HepG2 (cell line): ENCODE results near the gene C1orf159. TPM values are rescaled to one million over a fixed set of nuclear protein-coding genes. Genes with fewer than 3 reads are reported as not detected.

Experiments
- ARID2 ChIP-seq: sonication (generic); formaldehyde crosslinking; IDR thresholded peaks from 2 replicates; pipeline ENCODE4 v1.8.1; 2022; ENCODE audit warnings: mild to moderate bottlenecking, missing genetic modification reagents, borderline replicate concordance
- ATRX ChIP-seq: sonication (generic); formaldehyde crosslinking; IDR thresholded peaks from 2 replicates; pipeline ENCODE4 v1.4.0; 2020; ENCODE audit warnings: missing genetic modification reagents, borderline replicate concordance
- EP300 ChIP-seq, 3 experiments: sonication (generic) in 1 of 3; formaldehyde crosslinking in 1 of 3; IDR thresholded peaks; 2 replicates each; pipeline versions ENCODE4 v1.5.1 to v1.6.1; 2011 to 2020; ENCODE audit warnings: low read depth in 2 of 3, low read length in 2 of 3, borderline replicate concordance in 1 of 3, improper control_type of control experiment in 1 of 3, mild to moderate bottlenecking in 1 of 3, missing genetic modification reagents in 1 of 3, moderate library complexity in 1 of 3
- KDM6A ChIP-seq: IDR thresholded peaks from 2 replicates; pipeline ENCODE4 v1.6.1; 2016; ENCODE audit warnings: low read depth
- RAD51 ChIP-seq: fragments of 450-650 bp; IDR thresholded peaks from 2 replicates; pipeline ENCODE4 v1.6.1; 2016; ENCODE audit warnings: borderline replicate concordance
- RBM39 ChIP-seq: fragments of 200-400 bp; formaldehyde crosslinking; IDR thresholded peaks from one replicate; pipeline ENCODE4 v1.6.1; 2018; ENCODE audit warnings: antibody characterized with exemption, mild to moderate bottlenecking, low read depth, low read length; ENCODE audit not compliant: poor library complexity, severe bottlenecking
- REPIN1 ChIP-seq: sonication (generic); formaldehyde crosslinking; IDR thresholded peaks from 2 replicates; pipeline ENCODE4 v1.8.0; 2022; ENCODE audit warnings: missing genetic modification reagents, low read depth, mild to moderate bottlenecking, borderline replicate concordance
- RXRB ChIP-seq: IDR thresholded peaks from 2 replicates; pipeline ENCODE4 v1.6.1; 2016; ENCODE audit warnings: borderline replicate concordance, missing genetic modification reagents, missing compliant biosample characterization
- SMAD9 ChIP-seq: sonication (generic); formaldehyde crosslinking; IDR thresholded peaks from 2 replicates; pipeline ENCODE4 v1.5.1; 2020; ENCODE audit warnings: mild to moderate bottlenecking, missing genetic modification reagents
- SMARCE1 ChIP-seq: fragments of 450-650 bp; IDR thresholded peaks from 2 replicates; pipeline ENCODE4 v1.6.1; 2017; ENCODE audit warnings: borderline replicate concordance
- ZBTB7A ChIP-seq: sonication (generic); formaldehyde crosslinking; IDR thresholded peaks from 2 replicates; pipeline ENCODE4 v1.8.0; 2022; ENCODE audit warnings: mild to moderate bottlenecking, missing genetic modification reagents
- ZFP36L1 ChIP-seq: sonication (generic); formaldehyde crosslinking; IDR thresholded peaks from 2 replicates; pipeline ENCODE4 v1.8.0; 2022; ENCODE audit warnings: mild to moderate bottlenecking, missing genetic modification reagents, moderate library complexity
- ZNF230 ChIP-seq: sonication (generic); formaldehyde crosslinking; IDR thresholded peaks from 2 replicates; pipeline ENCODE4 v1.4.0; 2020; ENCODE audit warnings: mild to moderate bottlenecking, missing genetic modification reagents
- ZNF24 ChIP-seq: fragments of 450-650 bp; IDR thresholded peaks from 2 replicates; pipeline ENCODE4 v1.6.1; 2017; ENCODE audit warnings: antibody characterized with exemption, mild to moderate bottlenecking
- ZNF292 ChIP-seq: sonication (generic); formaldehyde crosslinking; IDR thresholded peaks from 2 replicates; pipeline ENCODE4 v1.8.1; 2022; ENCODE audit warnings: mild to moderate bottlenecking, low read depth, missing genetic modification reagents, borderline replicate concordance
- ZNF441 ChIP-seq: sonication (generic); formaldehyde crosslinking; IDR thresholded peaks from 2 replicates; pipeline ENCODE4 v1.7.0; 2021; ENCODE audit warnings: missing genetic modification reagents, borderline replicate concordance
- polyA plus RNA-seq, 8 experiments: library from polyadenylated mRNA; depleted of rRNA in 3 of 8; stranded (reverse) in 7 of 8; unstranded in 1 of 8; fragments of >200 nt; fragmentation: Illumina TruSeq in 4 of 8; extraction: Trizol in 4 of 8; gene quantifications; 2 replicates each; pipeline versions ENCODE4 v1.2.1 to v1.2.3, GENCODE V29; 2011 to 2016; ENCODE audit warnings: low read depth in 4 of 8, missing spikeins in 1 of 8, mixed read lengths in 1 of 8; ENCODE audit not compliant: insufficient read depth in 1 of 8
- total RNA-seq, 5 experiments: library from RNA; depleted of rRNA; stranded (reverse); fragments of >200 nt; fragmentation: Illumina TruSeq; extraction: Trizol; gene quantifications; 2 replicates each; pipeline ENCODE4 v1.2.3, GENCODE V29; 2016; ENCODE audit warnings: low read depth in 1 of 5
- TF ChIP-seq, protein P1 (sequence below): sonication (generic); formaldehyde crosslinking; IDR thresholded peaks from 2 replicates; pipeline ENCODE4 v1.5.0; 2020; ENCODE audit warnings: mild to moderate bottlenecking, missing genetic modification reagents, borderline replicate concordance
- TF ChIP-seq, protein P2 (sequence below): sonication (generic); formaldehyde crosslinking; IDR thresholded peaks from 2 replicates; pipeline ENCODE4 v1.5.1; 2020; ENCODE audit warnings: missing genetic modification reagents, mild to moderate bottlenecking, borderline replicate concordance

C1orf159 gene
- total and polyA plus RNA-seq, 2 of the 13 experiments (the other 11 are each of a cell fraction or from before 2014, with no cell fraction given): 3.8 to 6.7 TPM

DNA sequence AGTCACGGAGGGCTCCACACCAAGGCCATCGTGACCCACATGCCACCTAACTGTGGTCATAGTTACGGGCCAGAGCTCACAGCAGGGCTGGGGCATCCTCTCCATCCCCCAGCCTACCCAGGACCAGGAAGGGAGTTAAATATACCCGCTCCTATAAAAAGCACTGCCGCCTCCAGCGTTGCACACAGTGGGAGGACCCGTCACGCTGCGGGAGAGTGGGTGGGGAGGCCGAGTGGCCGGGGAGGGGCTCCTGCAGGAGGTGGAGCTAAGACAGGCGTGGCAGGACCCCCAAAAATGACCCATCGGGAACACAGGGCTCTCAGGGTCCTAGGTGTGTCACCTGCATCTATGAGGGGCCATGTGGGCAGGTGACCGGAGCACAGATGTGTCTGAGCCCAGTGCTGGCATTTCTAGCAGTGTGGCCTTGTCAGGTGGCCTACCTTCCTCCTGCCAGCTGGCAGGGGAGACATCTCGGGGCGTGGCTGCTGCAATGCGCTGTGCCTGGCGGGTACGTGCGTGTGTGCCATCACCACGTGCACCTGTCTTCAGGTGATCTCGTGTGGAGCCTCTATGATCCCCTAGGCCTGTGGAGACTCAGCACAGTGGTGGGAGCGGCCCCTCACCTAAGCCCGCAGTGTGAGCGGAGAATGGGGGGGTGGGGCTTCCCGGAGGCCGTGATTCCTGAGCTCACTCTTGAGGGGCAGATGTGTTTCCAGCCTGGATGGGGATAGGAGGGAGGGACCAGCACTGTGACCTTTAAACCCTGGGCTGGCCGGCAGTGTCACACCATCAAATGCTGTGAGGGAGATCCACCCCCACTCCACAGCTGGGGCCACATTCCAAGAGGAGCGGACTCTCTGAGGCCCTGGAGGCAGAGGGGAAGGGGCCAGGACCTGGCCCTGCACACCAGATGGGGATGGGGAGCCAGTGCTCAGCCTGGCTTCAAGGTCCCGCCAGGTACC is 78.2 kb downstream of the C1orf159 start (continued):
- TF ChIP-seq REPIN1 (CRISPR knock-in tag) (peak; percentile 55; the same call in 1 of the 2 replicates), EP300 (IDR thresholded peaks at IDR 0.05; ENCODE audit: low read depth in 2 of 2, low read length in 2 of 2) (peak in 1 of 2 experiments; percentile 27; a peak in 1 of 4 replicates), EP300 (CRISPR knock-in tag; IDR thresholded peaks at IDR 0.05; ENCODE audit: borderline replicate concordance) (no peak), ATRX (CRISPR knock-in tag) (no peak), ARID2 (CRISPR knock-in tag) (no peak), KDM6A (CRISPR knock-in tag) (0 out of 2 replicates have a peak, but pooled peaks have one; percentile 57), ZNF441 (CRISPR knock-in tag) (no peak), ZFP36L1 (CRISPR knock-in tag) (no peak), SMAD9 (CRISPR knock-in tag) (no peak), ZBTB7A (CRISPR knock-in tag) (peak; percentile 65; the same call in 1 of the 2 replicates), ZNF292 (peak; percentile 21; the same call in 1 of the 2 replicates), RBM39 (no peak), ZNF24 (no peak), RAD51 (no peak), ZNF230 (CRISPR knock-in tag) (0 out of 2 replicates have a peak, but pooled peaks have one; percentile 23), RXRB (CRISPR knock-in tag) (peak; percentile 28; the same call in 1 of the 2 replicates), SMARCE1 (no peak)
- TF ChIP-seq, protein P1, sequence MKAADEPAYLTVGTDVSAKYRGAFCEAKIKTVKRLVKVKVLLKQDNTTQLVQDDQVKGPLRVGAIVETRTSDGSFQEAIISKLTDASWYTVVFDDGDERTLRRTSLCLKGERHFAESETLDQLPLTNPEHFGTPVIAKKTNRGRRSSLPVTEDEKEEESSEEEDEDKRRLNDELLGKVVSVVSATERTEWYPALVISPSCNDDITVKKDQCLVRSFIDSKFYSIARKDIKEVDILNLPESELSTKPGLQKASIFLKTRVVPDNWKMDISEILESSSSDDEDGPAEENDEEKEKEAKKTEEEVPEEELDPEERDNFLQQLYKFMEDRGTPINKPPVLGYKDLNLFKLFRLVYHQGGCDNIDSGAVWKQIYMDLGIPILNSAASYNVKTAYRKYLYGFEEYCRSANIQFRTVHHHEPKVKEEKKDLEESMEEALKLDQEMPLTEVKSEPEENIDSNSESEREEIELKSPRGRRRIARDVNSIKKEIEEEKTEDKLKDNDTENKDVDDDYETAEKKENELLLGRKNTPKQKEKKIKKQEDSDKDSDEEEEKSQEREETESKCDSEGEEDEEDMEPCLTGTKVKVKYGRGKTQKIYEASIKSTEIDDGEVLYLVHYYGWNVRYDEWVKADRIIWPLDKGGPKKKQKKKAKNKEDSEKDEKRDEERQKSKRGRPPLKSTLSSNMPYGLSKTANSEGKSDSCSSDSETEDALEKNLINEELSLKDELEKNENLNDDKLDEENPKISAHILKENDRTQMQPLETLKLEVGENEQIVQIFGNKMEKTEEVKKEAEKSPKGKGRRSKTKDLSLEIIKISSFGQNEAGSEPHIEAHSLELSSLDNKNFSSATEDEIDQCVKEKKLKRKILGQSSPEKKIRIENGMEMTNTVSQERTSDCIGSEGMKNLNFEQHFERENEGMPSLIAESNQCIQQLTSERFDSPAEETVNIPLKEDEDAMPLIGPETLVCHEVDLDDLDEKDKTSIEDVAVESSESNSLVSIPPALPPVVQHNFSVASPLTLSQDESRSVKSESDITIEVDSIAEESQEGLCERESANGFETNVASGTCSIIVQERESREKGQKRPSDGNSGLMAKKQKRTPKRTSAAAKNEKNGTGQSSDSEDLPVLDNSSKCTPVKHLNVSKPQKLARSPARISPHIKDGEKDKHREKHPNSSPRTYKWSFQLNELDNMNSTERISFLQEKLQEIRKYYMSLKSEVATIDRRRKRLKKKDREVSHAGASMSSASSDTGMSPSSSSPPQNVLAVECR (CRISPR knock-in tag): peak; percentile 83
- TF ChIP-seq, protein P2, sequence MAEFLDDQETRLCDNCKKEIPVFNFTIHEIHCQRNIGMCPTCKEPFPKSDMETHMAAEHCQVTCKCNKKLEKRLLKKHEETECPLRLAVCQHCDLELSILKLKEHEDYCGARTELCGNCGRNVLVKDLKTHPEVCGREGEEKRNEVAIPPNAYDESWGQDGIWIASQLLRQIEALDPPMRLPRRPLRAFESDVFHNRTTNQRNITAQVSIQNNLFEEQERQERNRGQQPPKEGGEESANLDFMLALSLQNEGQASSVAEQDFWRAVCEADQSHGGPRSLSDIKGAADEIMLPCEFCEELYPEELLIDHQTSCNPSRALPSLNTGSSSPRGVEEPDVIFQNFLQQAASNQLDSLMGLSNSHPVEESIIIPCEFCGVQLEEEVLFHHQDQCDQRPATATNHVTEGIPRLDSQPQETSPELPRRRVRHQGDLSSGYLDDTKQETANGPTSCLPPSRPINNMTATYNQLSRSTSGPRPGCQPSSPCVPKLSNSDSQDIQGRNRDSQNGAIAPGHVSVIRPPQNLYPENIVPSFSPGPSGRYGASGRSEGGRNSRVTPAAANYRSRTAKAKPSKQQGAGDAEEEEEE (CRISPR knock-in tag): no peak
